Smooth muscle cell of bladder (primary cell): ENCODE results near the gene BRICD5. TPM values are rescaled to one million over a fixed set of nuclear protein-coding genes. Genes with fewer than 3 reads are reported as not detected.

Source experiments
- total RNA-seq: library from RNA; depleted of rRNA; stranded (reverse); fragments of >200 nt; gene quantifications from 2 replicates; pipeline ENCODE4 v1.2.3, GENCODE V29; 2014

The BRICD5 gene
- 1.00 and 1.8 TPM in 2 replicates for total RNA-seq

DNA sequence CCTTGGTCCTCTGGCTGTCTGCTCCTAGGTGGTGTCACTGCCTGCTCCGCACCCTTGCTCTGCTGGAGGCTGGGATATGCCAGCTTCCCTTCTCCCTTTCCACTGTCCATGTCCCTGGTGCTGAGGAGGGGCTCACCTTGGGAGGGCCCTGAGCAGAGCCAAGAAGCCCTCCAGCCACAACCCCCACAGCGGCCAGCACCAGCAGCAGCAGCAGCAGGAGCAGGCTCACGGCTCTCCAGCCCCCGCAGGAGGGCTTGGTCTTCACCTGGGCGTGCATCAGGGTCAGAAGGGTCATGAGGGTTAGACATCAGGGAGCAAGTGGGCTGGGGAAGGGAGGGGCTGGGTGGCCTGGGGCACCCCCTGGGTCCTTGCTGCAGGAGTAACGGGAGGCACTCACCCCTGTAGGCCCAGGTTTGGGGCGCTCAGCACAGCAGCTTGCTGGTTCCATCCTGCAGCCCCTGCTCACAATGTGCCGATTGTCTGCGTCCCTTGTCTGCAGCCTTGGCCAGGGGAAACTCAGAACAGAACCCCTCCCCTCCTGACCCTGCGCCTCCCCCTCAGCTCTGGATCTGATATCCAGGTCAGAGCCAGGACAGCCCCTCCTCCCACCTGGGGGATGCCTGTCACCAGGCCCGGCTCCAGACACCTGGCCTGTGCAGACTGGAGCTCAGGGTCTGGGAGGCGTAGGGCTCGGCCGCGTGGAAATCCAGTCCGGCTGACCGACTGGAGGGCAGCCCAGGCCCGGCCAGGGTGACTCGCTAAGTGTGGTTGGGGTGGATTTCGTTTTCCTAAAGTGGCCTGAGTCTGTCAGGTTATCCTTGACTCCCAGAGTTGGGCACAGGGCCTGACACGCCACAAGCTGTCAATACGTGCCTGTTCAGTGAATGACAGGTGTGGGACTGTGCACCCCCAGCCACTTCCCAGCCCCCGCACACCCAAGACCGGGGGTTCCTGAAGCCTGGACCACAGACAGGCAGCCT lies at the start of gene BRICD5:
Gene BRICD5, minus strand, starts transcription at position 478 of the 980 bp plus-strand sequence. Its CDS starts 30 bp downstream, at position 448.

GRCh38 chr16:2251296-2252111 lies 40.8 kb upstream of the BRICD5 start, which contains the start of gene ECI1:
Gene ECI1 (minus strand): TSS chr16:2251587. CDS start chr16:2251566, 21 bp downstream.

GRCh38 chr16:2236337-2237101 lies 25.9 kb upstream of the BRICD5 start, which contains the start of gene DNASE1L2:
Gene DNASE1L2 (plus strand): TSS chr16:2236444. CDS start chr16:2236817, 373 bp downstream.

GRCh38 chr16:2223221-2223941 lies 12.7 kb upstream of the BRICD5 start, which contains the start of gene E4F1:
Gene E4F1 (plus strand): TSS chr16:2223591. CDS start chr16:2223614, 23 bp downstream.

DNA sequence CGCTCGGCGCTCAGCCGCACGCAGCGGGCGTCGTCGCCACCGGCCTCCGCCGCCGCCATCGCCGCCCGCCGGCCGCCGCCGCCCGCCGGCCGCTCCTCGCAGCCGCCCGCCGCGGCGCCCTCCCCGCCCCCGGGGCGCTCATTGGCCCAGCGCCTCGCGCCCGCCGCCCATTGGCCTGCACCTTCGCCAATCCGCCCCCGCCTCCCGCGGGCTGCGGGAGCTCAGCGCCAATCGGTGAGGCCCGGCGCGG lies 4.0 kb upstream of the BRICD5 start, which contains the start of gene PGP:
Gene PGP, minus strand, starts transcription at position 122 of the 250 bp plus-strand sequence. Its CDS starts 63 bp downstream, at position 59.

DNA sequence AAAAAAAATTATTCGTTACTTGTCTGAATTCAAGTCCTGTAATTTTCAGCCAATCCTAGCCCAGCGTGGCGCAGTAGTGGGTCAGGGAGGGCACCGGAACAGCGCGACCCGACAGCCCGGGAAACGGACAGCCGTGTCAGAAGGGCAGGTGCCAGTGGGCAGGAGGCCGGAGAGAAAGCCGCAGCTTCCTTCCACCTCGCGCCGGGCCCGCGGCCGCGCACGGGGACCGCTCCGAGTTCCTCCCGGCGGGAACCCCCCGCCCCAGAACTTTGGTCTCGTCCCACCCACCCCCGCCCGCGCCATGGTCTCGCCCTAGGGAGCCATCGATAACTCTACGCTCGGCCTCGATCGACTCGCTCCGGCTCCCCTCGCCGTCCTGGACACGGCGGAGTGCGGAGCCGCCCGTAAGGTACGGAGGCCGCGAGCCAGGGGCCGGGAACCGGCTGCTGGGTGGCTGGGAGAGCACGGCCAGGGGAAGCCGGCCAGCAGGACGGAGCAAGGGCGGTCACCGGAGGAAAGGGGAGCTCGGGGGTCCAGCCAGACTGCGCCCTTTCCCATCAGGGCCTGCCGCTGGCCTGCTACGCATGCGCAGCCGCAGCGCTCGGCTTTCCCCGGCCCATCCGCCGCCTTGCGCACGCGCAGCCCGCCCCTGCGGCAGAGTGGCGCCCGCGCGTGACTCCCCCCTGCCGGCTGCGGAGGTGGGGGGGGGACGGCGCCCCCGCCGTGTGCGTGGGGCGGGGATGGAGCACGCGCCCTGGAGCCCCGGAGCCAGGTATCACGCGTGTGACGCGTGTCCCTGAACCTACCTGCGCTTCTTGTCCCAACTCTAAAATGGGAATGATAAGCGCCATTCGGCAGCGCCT lies 5.3 kb downstream of the BRICD5 start, which contains the start of gene MLST8:
Gene MLST8, plus strand, starts transcription at position 351 of the 863 bp plus-strand sequence. CDS start 632 bp downstream, outside the sequence.

DNA sequence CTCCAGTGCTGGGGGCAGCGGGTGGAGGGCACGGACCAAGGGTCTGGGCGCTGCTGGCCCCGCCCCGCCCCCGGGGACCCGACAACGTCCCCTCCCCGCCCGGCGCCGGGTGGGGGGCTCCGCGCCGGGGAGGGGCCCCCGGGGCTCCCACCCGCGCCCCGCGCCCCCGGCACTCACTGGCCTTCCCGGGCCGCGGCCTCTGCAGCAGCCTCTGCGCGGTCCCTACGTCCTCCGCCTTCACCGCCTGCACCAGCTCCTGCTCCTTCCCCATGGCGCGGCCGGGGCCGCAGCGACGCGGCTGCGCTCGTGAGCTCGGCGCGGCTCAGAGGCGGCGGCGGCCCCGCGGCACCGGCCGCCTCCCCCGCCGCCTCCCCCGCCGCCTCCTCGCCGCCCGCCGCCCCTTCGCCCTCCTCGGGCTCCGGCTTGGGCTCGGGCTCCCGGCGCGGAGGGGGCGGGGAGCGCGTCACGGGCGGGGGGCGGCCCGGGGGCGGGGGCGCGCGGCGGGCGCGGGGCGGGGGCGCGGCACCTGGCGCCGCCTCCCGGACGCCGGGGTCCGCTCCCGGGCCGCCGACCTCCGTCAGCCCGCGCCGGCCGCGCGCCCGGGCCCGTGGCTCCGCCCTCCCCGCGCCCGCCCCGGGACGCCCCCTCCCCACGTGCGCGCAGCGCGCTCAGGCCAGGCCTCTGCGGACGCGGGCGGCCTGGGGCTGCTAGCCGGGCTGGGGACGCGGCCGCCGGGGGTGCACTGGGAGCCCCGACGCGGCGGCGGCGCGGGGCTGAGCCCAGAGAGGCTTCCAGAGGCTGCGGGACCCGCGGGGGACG lies 14.3 kb downstream of the BRICD5 start, which contains the start of gene CASKIN1:
Gene CASKIN1, minus strand, starts transcription at position 444 of the 819 bp plus-strand sequence. Its CDS starts 173 bp downstream, at position 271.

Other genes with a start within 250 kb of the BRICD5 start
- 3,442 and 3,638 TPM in 2 replicates for gene RPS2, start 246.0 kb downstream of the BRICD5 start, total RNA-seq
- not detected in 2 replicates for gene RNF151, start 244.0 kb downstream of the BRICD5 start, total RNA-seq
- gene TBL3, start 238.8 kb downstream of the BRICD5 start, total RNA-seq, result 27.9 and 34.6 TPM in 2 replicates
- gene NOXO1, start 229.4 kb downstream of the BRICD5 start, total RNA-seq, result 0.14 TPM in 1 of 2 replicates, not detected in the other
- 10.1 and 11.5 TPM in 2 replicates for gene GFER, start 226.7 kb downstream of the BRICD5 start, total RNA-seq
- 2.4 and 3.3 TPM in 2 replicates for gene SYNGR3, start 220.9 kb downstream of the BRICD5 start, total RNA-seq
- 11.4 and 11.8 TPM in 2 replicates for gene ZNF598, start 201.0 kb downstream of the BRICD5 start, total RNA-seq
- gene NPW, start 191.1 kb downstream of the BRICD5 start, total RNA-seq, result 0.18 and 0.43 TPM in 2 replicates
- 27.0 and 28.1 TPM in 2 replicates for gene NHERF2, start 184.0 kb downstream of the BRICD5 start, total RNA-seq
- gene NTHL1, start 163.0 kb downstream of the BRICD5 start, total RNA-seq, result 33.8 and 40.0 TPM in 2 replicates
- 37.8 and 59.7 TPM in 2 replicates for gene TSC2, start 162.9 kb downstream of the BRICD5 start, total RNA-seq
- gene PKD1, start 75.0 kb downstream of the BRICD5 start, total RNA-seq, result 91.0 and 116 TPM in 2 replicates
- 0.71 and 1.6 TPM in 2 replicates for gene RAB26, start 62.2 kb downstream of the BRICD5 start, total RNA-seq
- gene TRAF7, start 55.1 kb downstream of the BRICD5 start, total RNA-seq, result 48.1 and 52.7 TPM in 2 replicates
- 0.14 and 0.37 TPM in 2 replicates for gene CASKIN1, start 14.3 kb downstream of the BRICD5 start, total RNA-seq
- gene MLST8, start 5.4 kb downstream of the BRICD5 start, total RNA-seq, result 10.7 and 17.5 TPM in 2 replicates
- gene PGP, start 4.0 kb upstream of the BRICD5 start, total RNA-seq, result 5.3 and 7.8 TPM in 2 replicates
- 24.0 and 28.8 TPM in 2 replicates for gene E4F1, start 12.7 kb upstream of the BRICD5 start, total RNA-seq
- gene DNASE1L2, start 25.6 kb upstream of the BRICD5 start, total RNA-seq, result 0.43 and 0.65 TPM in 2 replicates
- 24.9 and 33.8 TPM in 2 replicates for gene ECI1, start 40.7 kb upstream of the BRICD5 start, total RNA-seq
- gene RNPS1, start 57.3 kb upstream of the BRICD5 start, total RNA-seq, result 33.1 and 44.0 TPM in 2 replicates
- gene ABCA3, start 129.9 kb upstream of the BRICD5 start, total RNA-seq, result 0.43 and 0.55 TPM in 2 replicates
- gene CCNF, start 218.6 kb upstream of the BRICD5 start, total RNA-seq, result 4.0 and 4.8 TPM in 2 replicates
- gene TEDC2, start 249.2 kb upstream of the BRICD5 start, total RNA-seq, result 1.00 and 1.0 TPM in 2 replicates